Measurements from ENCODE around the gene SAMD11. TPM values are rescaled to one million over a fixed set of nuclear protein-coding genes. Genes with fewer than 3 reads are reported as not detected.

Gene SAMD11
- total and polyA plus RNA-seq, 2 donors (not counting 1 experiment from before 2014, with no cell fraction given), result not detected

DNA sequence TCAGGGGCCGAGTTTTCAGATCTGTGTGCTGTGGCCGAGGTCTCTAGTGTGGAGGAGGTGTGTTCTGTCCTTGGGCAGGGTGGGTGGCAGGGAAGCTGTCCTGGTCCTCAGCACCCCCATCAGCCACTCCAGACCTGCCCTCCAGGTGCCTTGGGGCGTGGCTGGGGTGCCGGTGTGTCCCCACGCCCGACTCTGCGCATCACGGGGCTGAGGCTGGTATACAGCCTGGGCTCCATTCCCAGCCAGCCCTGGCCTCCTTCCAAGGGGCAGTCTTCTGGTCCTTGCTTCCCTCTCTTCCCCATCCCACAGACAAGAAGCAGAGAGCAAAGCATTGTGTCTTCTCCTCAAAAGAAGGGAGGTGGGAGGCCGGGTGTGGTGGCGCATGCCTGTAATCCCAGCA, 4.0 kb downstream of the SAMD11 start:
- no peak overlapping the region for H3K4me3 ChIP-seq (ENCODE audit: control extremely low read depth in 1 of 5, extremely low read depth in 1 of 5, insufficient read depth in 1 of 5, low read depth in 2 of 5, low read length in 4 of 5)
- H3K27me3 ChIP-seq (replicated peaks in 1 of 4; ENCODE audit: control extremely low read depth in 1 of 4, control insufficient read depth in 3 of 4, insufficient read depth in 4 of 4, low read length in 3 of 4), result peaks cover 0 to 64% (median 18%) of the 10 kb centered on the region in 4 experiments
- H3K36me3 ChIP-seq (replicated peaks in 1 of 2; ENCODE audit: control extremely low read depth in 1 of 2, control insufficient read depth in 1 of 2, extremely low read depth in 1 of 2, insufficient read depth in 2 of 2, low read length in 1 of 2), result no peaks in the 10 kb centered on the region
- no peak overlapping the region for H2AFZ ChIP-seq (ENCODE audit: insufficient read depth, low read depth, low read length, poor library complexity, severe bottlenecking)
- peaks cover 34% of the 10 kb centered on the region for H3K27me3 Mint-ChIP-seq
- no peaks in the 10 kb centered on the region for H4K20me1 ChIP-seq (ENCODE audit: control insufficient read depth, insufficient read depth, low read length, poor library complexity, severe bottlenecking)
- WGBS (ENCODE audit: insufficient coverage), result 92% methylated on average over 6 of the region's 10 CpGs
- peaks cover 20 to 26% of the 10 kb centered on the region in 2 donors for H3K4me1 ChIP-seq (ENCODE audit: control insufficient read depth in 2 of 2, insufficient read depth in 2 of 2, low read length in 2 of 2)
- no peak for TF ChIP-seq EZH2 (IDR thresholded peaks at IDR 0.05; ENCODE audit: borderline replicate concordance, insufficient read depth, low read depth, low read length, poor library complexity, severe bottlenecking)
- TF ChIP-seq, protein P1, sequence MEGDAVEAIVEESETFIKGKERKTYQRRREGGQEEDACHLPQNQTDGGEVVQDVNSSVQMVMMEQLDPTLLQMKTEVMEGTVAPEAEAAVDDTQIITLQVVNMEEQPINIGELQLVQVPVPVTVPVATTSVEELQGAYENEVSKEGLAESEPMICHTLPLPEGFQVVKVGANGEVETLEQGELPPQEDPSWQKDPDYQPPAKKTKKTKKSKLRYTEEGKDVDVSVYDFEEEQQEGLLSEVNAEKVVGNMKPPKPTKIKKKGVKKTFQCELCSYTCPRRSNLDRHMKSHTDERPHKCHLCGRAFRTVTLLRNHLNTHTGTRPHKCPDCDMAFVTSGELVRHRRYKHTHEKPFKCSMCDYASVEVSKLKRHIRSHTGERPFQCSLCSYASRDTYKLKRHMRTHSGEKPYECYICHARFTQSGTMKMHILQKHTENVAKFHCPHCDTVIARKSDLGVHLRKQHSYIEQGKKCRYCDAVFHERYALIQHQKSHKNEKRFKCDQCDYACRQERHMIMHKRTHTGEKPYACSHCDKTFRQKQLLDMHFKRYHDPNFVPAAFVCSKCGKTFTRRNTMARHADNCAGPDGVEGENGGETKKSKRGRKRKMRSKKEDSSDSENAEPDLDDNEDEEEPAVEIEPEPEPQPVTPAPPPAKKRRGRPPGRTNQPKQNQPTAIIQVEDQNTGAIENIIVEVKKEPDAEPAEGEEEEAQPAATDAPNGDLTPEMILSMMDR (IDR thresholded peaks at IDR 0.05), result no peak
- H3K4me2 ChIP-seq (replicated peaks; ENCODE audit: low read depth, low read length, poor library complexity, severe bottlenecking), result no peak overlapping the region
- POLR2A ChIA-PET, result no interaction called here
- H3K9ac ChIP-seq (ENCODE audit: low read length), result no peak overlapping the region
- H3K27ac ChIP-seq (ENCODE audit: low read length in 2 of 2), result no peak overlapping the region
- no peak overlapping the region for H3K4me3 Mint-ChIP-seq
- peaks cover 0 to 3% (median 0%) of the 10 kb centered on the region in 3 donors for H3K9me3 ChIP-seq (ENCODE audit: control extremely low read depth in 1 of 3, control insufficient read depth in 2 of 3, insufficient read depth in 1 of 3, low read length in 2 of 3)
- no peak for DNase-seq
- CTCF ChIA-PET, result no interaction called here
- H3K79me2 ChIP-seq (ENCODE audit: control insufficient read depth, insufficient read depth, low read length), result no peaks in the 10 kb centered on the region
- H3K4me1 Mint-ChIP-seq, result peaks cover 11% of the 10 kb centered on the region
- H3K27ac Mint-ChIP-seq, result no peak overlapping the region
- intact Hi-C loops (cut with micrococcal nuclease), result no loop called here
- ATAC-seq (ENCODE audit: low read depth), result no peak
- H3K9me3 Mint-ChIP-seq (ENCODE audit: insufficient read depth), result no peaks in the 10 kb centered on the region

- H2AFZ ChIP-seq (ENCODE audit: insufficient read depth, low read depth, low read length, poor library complexity, severe bottlenecking), result no peak overlapping the region
- H3K36me3 ChIP-seq (replicated peaks in 1 of 2; ENCODE audit: control extremely low read depth in 1 of 2, control insufficient read depth in 1 of 2, extremely low read depth in 1 of 2, insufficient read depth in 2 of 2, low read length in 1 of 2), result no peaks in the 10 kb centered on the region
- H3K4me2 ChIP-seq (replicated peaks; ENCODE audit: low read depth, low read length, poor library complexity, severe bottlenecking), result no peak overlapping the region
- ChIA-PET POLR2A (no interaction called here), CTCF (no interaction called here)
- Mint-ChIP-seq H3K4me1 (peaks cover 6% of the 10 kb centered on the region), H3K27ac (no peak overlapping the region), H3K27me3 (peaks cover 28% of the 10 kb centered on the region), H3K4me3 (no peak overlapping the region), H3K9me3 (ENCODE audit: insufficient read depth) (no peaks in the 10 kb centered on the region)
- ATAC-seq (ENCODE audit: low read depth) (no peak), DNase-seq (no peak)
- H4K20me1 ChIP-seq (ENCODE audit: control insufficient read depth, insufficient read depth, low read length, poor library complexity, severe bottlenecking), result no peaks in the 10 kb centered on the region
- H3K79me2 ChIP-seq (ENCODE audit: control insufficient read depth, insufficient read depth, low read length), result no peaks in the 10 kb centered on the region
- 88% methylated on average over 34 of the region's 40 CpGs for WGBS (ENCODE audit: insufficient coverage)
- H3K27ac ChIP-seq (ENCODE audit: low read length in 2 of 2), result no peak overlapping the region
- peaks cover 0 to 63% (median 13%) of the 10 kb centered on the region in 4 experiments for H3K27me3 ChIP-seq (replicated peaks in 1 of 4; ENCODE audit: control extremely low read depth in 1 of 4, control insufficient read depth in 3 of 4, insufficient read depth in 4 of 4, low read length in 3 of 4)
- H3K9ac ChIP-seq (ENCODE audit: low read length), result no peak overlapping the region
- no peak overlapping the region for H3K4me3 ChIP-seq (ENCODE audit: control extremely low read depth in 1 of 5, extremely low read depth in 1 of 5, insufficient read depth in 1 of 5, low read depth in 2 of 5, low read length in 4 of 5)
- no peak for TF ChIP-seq EZH2 (IDR thresholded peaks at IDR 0.05; ENCODE audit: borderline replicate concordance, insufficient read depth, low read depth, low read length, poor library complexity, severe bottlenecking)
- TF ChIP-seq, protein P1 (IDR thresholded peaks at IDR 0.05), result no peak
- intact Hi-C loops (cut with micrococcal nuclease), result no loop called here
- H3K9me3 ChIP-seq (ENCODE audit: control extremely low read depth in 1 of 3, control insufficient read depth in 2 of 3, insufficient read depth in 1 of 3, low read length in 2 of 3), result no peaks in the 10 kb centered on the region
- H3K4me1 ChIP-seq (ENCODE audit: control insufficient read depth in 2 of 2, insufficient read depth in 2 of 2, low read length in 2 of 2), result peaks cover 12 to 17% of the 10 kb centered on the region in 2 donors
Observed at GRCh38 chr1:928825-929661, 5.3 kb downstream of the SAMD11 start.
